NCI-H1105 (cell line): Measurements from ENCODE around the gene CFAP61.
"Not testable (repeated sequence)": the region's sequence is repeated elsewhere in the genome, so short reads cannot be mapped to it uniquely, and the experiment has no call there.

Source experiments
- DNase-seq: peaks from one replicate; lab custom pipeline; 2025; lab: John Stamatoyannopoulos, UW

The CFAP61 gene

GRCh38 chr20:20211274-20211987, 159.1 kb downstream of the CFAP61 start:
- DNase-seq: no peak

DNA sequence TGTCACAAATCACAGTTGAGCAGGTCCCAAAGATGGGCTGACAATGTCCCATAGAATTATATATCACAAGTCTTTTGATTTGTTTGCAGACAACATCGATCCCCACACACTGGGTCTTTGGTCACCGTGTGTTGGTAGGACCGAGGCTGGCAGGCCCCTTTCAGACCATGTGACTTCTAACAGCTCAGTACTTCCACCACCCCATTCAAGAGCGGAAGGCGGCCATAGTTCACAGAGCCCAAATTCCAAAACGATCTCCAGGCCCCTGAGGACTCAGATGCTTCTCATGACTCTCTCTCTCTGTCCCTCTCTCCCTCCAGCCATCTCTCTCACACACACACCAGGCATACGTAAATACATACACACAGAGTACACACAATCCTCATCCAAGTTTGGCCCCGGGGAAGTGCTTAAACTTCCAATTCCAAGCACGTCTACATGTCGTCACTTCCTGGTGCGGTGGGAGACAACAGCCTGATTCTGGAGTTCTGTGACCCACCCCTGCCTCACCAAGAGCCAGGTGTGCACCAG, 159.7 kb downstream of the CFAP61 start:
- no peak for DNase-seq

DNA sequence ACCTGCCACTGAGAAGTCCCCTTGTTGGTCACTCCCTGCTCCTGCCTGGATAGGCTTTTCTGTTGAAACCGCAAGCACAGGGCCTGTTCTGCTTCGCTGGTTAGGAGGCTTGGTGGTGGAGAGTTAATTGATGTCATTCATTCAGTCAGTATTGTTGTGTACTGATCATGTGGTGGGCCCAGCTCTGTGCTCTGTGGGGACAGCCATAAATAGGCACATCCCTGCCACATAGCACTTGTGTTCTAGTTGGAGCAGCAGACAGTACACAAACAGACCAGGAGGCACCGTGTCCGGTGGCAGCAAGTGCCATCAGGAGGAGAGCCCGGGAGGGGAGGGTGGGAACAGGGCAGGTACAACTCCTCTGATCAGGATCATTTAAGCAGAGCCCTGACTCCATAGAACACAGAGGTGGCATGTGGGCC, 160.4 kb downstream of the CFAP61 start:
- DNase-seq: peak; percentile 51

- no peak for DNase-seq
These were observed 161.3 kb downstream of the CFAP61 start for GRCh38 chr20:20213526-20214121.

DNA sequence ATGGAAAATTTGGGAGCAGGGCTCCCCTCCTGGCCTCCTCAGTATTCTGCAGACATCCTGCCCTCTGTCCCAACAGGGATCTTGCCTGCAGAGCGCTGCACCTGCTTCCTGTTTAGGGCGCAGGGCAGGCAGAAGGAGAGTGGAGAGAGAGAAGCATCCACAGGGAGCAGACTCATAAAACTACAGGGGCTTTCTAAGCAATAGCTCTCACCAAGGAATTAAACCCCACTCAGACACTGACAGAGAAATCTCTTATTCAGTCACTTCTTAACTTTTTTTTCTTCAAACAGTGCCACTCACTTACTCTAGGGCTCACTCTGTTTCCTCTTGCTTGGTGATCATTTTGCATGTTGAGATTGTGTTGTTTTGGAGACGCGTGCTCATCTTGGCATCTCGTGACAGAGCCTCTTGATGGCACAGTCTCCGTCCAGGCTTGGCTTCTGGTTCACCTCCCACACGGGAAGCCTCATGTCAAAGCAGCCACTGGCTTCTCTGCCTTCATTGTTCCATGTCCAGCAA, 162.5 kb downstream of the CFAP61 start:
- DNase-seq: no peak

DNA sequence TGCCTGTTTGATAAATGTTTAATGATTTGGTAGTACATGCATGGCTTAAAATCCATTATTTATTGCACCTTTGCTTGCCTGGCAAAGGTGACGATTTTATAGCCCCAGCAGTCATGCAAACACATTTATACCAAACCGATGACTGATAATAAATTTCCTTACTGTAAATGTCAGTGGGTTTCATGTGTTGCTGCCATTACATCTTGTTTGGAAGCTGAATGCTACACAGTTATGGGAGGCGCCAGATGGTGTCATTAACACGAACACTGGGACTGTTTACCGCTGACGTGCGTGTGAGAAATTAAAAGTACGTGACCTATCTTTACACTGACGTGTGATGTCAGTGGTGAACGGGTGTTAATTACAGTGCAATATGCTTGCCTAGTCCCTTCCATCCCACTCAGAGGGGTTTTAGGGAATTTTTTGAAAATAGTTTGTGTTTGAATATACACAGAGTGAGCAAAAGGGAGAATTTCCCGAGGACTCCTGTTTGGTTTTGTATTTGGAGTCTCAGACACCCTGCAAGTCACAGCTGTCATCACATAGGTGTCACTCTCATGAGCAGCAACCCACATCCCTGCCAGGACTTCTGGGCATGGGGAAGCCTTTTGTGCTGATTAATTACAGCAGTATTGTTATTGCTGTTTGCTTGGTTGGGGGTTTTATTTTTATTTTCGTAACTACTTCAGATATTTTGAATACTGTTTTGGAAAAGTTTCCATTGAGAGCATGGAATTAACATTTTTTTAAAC, 163.8 kb downstream of the CFAP61 start:
- peak; percentile 45 for DNase-seq

- DNase-seq: no peak
These were observed 164.6 kb downstream of the CFAP61 start for GRCh38 chr20:20216941-20217340.

- no peak for DNase-seq
These were observed 165.3 kb downstream of the CFAP61 start for GRCh38 chr20:20217621-20218020.

DNA sequence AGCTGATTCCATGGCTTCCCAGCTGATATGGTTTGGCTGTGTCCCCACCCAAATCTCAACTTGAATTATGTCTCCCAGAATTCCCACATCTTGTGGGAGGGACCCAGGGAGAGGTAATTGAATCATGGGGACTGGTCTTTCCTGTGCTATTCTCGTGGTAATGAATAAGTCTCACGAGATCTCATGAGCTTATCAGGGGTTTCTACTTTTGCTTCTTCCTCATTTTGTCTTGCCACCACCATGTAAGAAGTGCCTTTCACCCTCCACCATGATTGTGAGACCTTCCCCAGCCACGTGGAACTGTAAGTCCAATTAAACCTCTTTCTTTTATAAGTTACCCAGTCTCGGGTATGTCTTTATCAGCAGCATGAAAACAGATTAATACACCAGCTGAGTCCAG, 165.8 kb downstream of the CFAP61 start:
- not testable (repeated sequence) for DNase-seq

DNA sequence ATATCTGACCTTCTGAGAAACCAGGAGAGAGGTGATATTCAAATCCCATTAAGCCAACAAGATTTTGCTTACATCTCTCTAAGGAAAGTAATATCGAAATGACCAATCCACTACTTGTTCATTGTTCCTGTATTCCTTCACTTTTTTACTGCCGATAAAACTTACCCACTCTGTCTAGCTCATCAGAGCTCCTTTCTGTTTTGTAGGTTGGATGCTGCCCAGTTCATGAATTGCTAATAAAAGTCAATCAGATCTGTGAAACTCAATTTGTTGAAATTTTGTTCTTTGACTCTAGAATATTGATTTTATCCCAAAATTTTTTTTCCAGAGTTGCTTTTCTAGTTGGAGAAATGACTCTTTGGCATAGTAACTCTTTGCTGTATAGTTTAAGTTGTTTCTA, 166.7 kb downstream of the CFAP61 start:
- no peak for DNase-seq

DNA sequence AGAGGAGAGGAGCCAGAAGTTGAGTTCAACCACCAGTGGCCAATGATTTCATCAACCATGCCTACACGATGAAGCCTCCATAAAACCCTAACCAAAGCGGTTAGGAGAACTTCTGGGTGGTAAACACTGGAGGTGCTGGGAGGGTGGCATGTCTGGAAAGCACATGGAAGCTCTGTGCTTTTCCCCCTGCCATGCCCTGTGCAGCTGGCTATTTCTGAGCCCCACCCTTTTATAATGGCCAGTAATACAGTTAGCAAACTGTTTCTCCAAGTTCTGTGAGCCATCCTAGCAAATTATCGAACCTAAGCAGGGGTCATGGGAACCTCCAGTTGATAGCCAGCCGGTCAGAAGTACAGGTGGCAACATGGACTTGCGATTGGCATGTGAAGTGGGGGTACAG, 167.8 kb downstream of the CFAP61 start:
- no peak for DNase-seq

DNA sequence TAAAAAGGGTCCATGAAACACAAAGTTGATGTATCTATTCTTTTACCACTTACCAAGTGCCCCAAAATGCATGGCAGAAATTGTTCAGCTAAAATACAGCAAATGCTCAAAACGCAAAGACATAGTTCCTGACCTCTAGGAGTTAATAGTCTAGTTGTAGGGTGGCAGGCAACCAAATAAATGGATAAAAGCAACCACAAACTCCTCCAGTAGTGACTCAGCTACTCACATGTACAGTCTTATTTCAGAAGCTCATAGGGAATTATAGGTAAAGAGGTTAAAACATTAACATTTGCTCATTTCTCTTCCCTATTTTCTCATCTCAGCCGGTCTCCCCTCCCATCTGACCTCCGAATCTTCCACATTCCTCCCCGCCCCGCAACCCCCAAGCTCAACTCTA, 171.6 kb downstream of the CFAP61 start:
- DNase-seq: no peak

GRCh38 chr20:20224806-20225205, 172.5 kb downstream of the CFAP61 start:
- no peak for DNase-seq

DNA sequence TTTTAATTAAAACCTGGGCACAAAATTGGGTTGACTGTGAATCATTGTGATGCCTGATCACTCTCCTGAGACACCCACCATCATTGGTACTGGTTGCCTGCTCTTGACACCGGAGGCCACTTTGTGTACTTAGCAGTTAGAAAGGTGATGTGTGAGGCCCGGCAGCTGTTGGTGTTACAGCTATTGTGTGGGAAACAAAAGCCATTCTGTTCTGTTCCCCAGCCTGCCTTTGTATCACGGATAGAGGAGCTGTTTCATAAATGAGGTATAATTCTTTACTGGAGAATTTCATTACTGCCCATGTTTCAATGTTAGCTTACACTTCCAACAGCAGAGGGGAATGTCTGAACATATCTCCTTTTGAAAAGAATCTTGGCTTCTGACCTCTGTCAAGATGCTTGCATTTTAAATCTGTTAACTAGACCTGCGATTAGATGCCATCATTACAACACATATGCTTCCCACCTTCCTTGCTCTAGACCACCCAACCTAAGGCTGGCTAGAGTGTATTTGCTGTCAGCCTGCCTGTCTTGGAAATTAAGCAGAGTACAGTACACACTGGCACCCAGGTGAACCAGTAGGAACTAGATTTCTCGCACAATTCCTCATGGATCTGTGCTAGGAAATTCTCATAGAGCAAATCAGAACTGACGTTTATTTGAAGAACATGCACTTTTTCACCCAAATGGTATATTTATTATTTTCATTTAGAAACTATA, 173.2 kb downstream of the CFAP61 start:
- DNase-seq: peak; percentile 71

- DNase-seq: no peak
These were observed 174.2 kb downstream of the CFAP61 start for GRCh38 chr20:20226554-20226953.

DNA sequence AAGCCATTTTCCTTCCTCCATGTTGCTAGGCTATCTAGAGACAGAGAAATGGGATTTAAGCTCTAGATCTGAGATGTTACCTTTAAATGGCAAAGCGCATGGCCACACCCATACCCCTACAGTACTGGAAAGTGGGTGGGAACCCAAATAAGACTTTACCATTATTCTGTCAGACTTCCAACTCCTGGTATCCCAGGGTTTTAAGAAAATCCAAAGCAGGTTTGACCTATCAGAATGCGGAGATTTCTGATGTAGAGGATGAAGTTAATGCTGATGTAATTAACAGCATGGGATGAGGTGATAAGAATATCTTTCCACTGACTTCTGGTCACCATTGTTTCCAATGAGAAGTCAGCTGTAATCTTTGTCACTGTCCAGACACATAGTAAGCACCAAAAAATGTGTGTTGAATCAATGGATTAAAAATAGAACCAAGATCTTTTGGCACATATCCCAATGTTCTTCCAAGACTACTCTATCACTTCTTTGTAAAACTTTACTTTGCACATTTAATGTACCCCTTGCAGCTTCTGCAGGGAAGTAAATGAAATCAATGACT, 174.8 kb downstream of the CFAP61 start:
- DNase-seq: no peak

- DNase-seq: no peak
These were observed 176.0 kb downstream of the CFAP61 start for GRCh38 chr20:20228351-20228750.

GRCh38 chr20:20229595-20229994, 177.3 kb downstream of the CFAP61 start:
- DNase-seq: no peak

GRCh38 chr20:20230741-20231140, 178.4 kb downstream of the CFAP61 start:
- no peak for DNase-seq

DNA sequence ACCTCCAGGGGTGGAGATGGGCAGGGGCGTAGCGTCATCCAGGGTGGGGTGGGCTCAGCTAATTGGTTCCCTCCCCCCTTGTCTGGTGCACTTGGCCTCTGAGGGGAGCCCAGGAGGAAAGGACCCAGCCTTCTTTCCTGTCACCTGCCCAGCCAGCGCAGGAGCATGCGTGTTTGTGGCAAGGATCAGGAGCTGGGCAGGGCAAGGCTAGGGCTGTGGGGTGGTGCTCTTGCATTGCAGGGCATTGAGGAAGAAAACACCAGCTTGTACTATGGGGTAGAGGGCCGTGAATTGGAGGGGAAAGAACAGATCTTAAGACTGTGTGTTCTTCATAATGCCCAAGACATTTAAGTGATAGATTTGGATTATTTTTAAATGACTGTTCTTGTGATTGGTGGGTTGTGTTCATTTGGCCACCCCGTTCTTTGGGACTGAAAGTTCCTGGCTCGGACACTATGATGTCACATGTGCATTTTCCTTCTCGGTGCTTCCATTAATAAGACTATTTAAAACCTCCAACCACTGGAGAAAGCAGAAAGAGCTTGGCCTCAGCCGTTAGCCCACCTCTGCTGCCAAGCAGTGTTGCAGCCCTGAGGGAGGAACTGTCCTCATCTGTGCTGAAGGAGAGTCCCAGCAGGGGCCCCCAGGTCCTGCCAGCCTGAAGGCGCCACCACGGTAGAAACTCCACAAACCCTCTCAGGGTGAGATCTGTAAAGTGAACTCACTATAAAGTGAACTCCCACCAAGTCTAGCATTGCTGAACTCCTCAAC, 179.4 kb downstream of the CFAP61 start:
- no peak for DNase-seq

- DNase-seq: no peak
These were observed 180.7 kb downstream of the CFAP61 start for GRCh38 chr20:20233041-20233514.
